ENCODE measurements around the gene GRHPR.

- TF ChIP-seq CTCF (IDR thresholded peaks at IDR 0.05) (peak; percentile 81 to 91 (median 88)), POLR2A (IDR thresholded peaks at IDR 0.05) (no peak)
These were observed 7.3 kb upstream of the GRHPR start for GRCh38 chr9:37415011-37415719.

All from right lobe of liver (tissue), 4 donors.